Medulla oblongata (tissue), 1 donor: Measurements from ENCODE around the gene ST14.
"Not testable (repeated sequence)": the region's sequence is repeated elsewhere in the genome, so short reads cannot be mapped to it uniquely, and the experiment has no call there.

Source experiments
- DNase-seq: peaks from one replicate; pipeline ENCODE4 v3.0.0-alpha.2; 2015; ENCODE audit errors: extremely low spot score

The ST14 gene

GRCh38 chr11:130163346-130164220 is 4.0 kb downstream of the ST14 start:
- no peak for DNase-seq

- DNase-seq: no peak
These were observed 4.6 kb downstream of the ST14 start for GRCh38 chr11:130164221-130164570.

- no peak for DNase-seq
These were observed 6.2 kb downstream of the ST14 start for GRCh38 chr11:130165601-130166456.

- no peak for DNase-seq
These were observed 6.8 kb downstream of the ST14 start for GRCh38 chr11:130166457-130166784.

- DNase-seq: no peak
These were observed 7.6 kb downstream of the ST14 start for GRCh38 chr11:130167146-130167545.

- no peak for DNase-seq
These were observed 8.5 kb downstream of the ST14 start for GRCh38 chr11:130168105-130168504.

GRCh38 chr11:130170345-130170744 is 10.8 kb downstream of the ST14 start:
- DNase-seq: no peak

GRCh38 chr11:130171534-130171933 is 12.0 kb downstream of the ST14 start:
- DNase-seq: no peak

- not testable (repeated sequence) for DNase-seq
These were observed 12.4 kb downstream of the ST14 start for GRCh38 chr11:130172001-130172400.

- DNase-seq: no peak
These were observed 15.1 kb downstream of the ST14 start for GRCh38 chr11:130174642-130175041.

GRCh38 chr11:130175898-130176297 is 16.3 kb downstream of the ST14 start:
- no peak for DNase-seq

- no peak for DNase-seq
These were observed 18.2 kb downstream of the ST14 start for GRCh38 chr11:130177782-130178181.

- DNase-seq: no peak
These were observed 19.1 kb downstream of the ST14 start for GRCh38 chr11:130178441-130179339.

GRCh38 chr11:130179396-130180306 is 20.1 kb downstream of the ST14 start:
- DNase-seq: no peak

- DNase-seq: peak; percentile 54
These were observed 20.9 kb downstream of the ST14 start for GRCh38 chr11:130180491-130180890.

GRCh38 chr11:130180896-130181294 is 21.3 kb downstream of the ST14 start:
- DNase-seq: no peak

- no peak for DNase-seq
These were observed 22.0 kb downstream of the ST14 start for GRCh38 chr11:130181295-130182272.

- no peak for DNase-seq
These were observed 24.5 kb downstream of the ST14 start for GRCh38 chr11:130183878-130184610.

- DNase-seq: no peak
These were observed 27.5 kb downstream of the ST14 start for GRCh38 chr11:130187096-130187495.
